GM04503 (cell line): ENCODE results near the gene PACSIN1.

Source experiments
- DNase-seq: peaks from one replicate; pipeline ENCODE4 v3.0.0-alpha.2; 2012; ENCODE audit warnings: low read depth

PACSIN1 gene

GRCh38 chr6:34465531-34466241 lies at the start of gene PACSIN1:
TSS of gene PACSIN1 (plus strand) at chr6:34466076. CDS start at chr6:34526306, 60,230 bp downstream.
- no peak for DNase-seq

GRCh38 chr6:34416877-34417371 lies 49.0 kb upstream of the PACSIN1 start:
- DNase-seq: no peak

- DNase-seq: no peak
Measured at GRCh38 chr6:34418367-34418766, 47.5 kb upstream of the PACSIN1 start.

- DNase-seq: no peak
Measured at GRCh38 chr6:34423254-34423653, 42.6 kb upstream of the PACSIN1 start.

GRCh38 chr6:34424200-34425131 lies 41.4 kb upstream of the PACSIN1 start:
- no peak for DNase-seq

- no peak for DNase-seq
Measured at GRCh38 chr6:34425132-34425497, 40.8 kb upstream of the PACSIN1 start.

GRCh38 chr6:34425498-34426410 lies 40.1 kb upstream of the PACSIN1 start, which contains the start of gene RPS10:
TSS of gene RPS10 (minus strand) at chr6:34426069. CDS start at chr6:34425221, 848 bp downstream.
- DNase-seq: peak; percentile 57

GRCh38 chr6:34435916-34436315 lies 30.0 kb upstream of the PACSIN1 start:
- no peak for DNase-seq

- DNase-seq: no peak
Measured at GRCh38 chr6:34436803-34437643, 28.9 kb upstream of the PACSIN1 start.

- DNase-seq: no peak
Measured at GRCh38 chr6:34437644-34437970, 28.3 kb upstream of the PACSIN1 start.

- no peak for DNase-seq
Measured at GRCh38 chr6:34438705-34439104, 27.2 kb upstream of the PACSIN1 start.

- DNase-seq: no peak
Measured at GRCh38 chr6:34439442-34439841, 26.4 kb upstream of the PACSIN1 start.

GRCh38 chr6:34441526-34441925 lies 24.4 kb upstream of the PACSIN1 start:
- no peak for DNase-seq

GRCh38 chr6:34445313-34445860 lies 20.5 kb upstream of the PACSIN1 start:
- DNase-seq: no peak

- DNase-seq: no peak
Measured at GRCh38 chr6:34447386-34447785, 18.5 kb upstream of the PACSIN1 start.

GRCh38 chr6:34447910-34448309 lies 18.0 kb upstream of the PACSIN1 start:
- no peak for DNase-seq

GRCh38 chr6:34451192-34451591 lies 14.7 kb upstream of the PACSIN1 start:
- DNase-seq: no peak

- DNase-seq: no peak
Measured at GRCh38 chr6:34455831-34456230, 10.0 kb upstream of the PACSIN1 start.

GRCh38 chr6:34457382-34457741 lies 8.5 kb upstream of the PACSIN1 start:
- no peak for DNase-seq
